Progenitor cell of endocrine pancreas (in vitro differentiated cells): Measurements from ENCODE around the gene C19orf47. TPM values are rescaled to one million over a fixed set of nuclear protein-coding genes. Genes with fewer than 3 reads are reported as not detected.

Experiments used
- DNase-seq: peaks from one replicate; pipeline ENCODE4 v3.0.0; 2021; ENCODE audit warnings: low spot score; ENCODE audit not compliant: unreplicated experiment
- H3K27ac Mint-ChIP-seq: 2 replicates; pipeline ENCODE4 v1.8.0; 2021; ENCODE audit warnings: mild to moderate bottlenecking, moderate library complexity, mixed read lengths
- H3K27me3 Mint-ChIP-seq: 2 replicates; pipeline ENCODE4 v1.8.0; 2021; ENCODE audit warnings: mixed read lengths
- H3K36me3 Mint-ChIP-seq: 2 replicates; pipeline ENCODE4 v1.8.0; 2022; ENCODE audit warnings: mixed read lengths; ENCODE audit not compliant: insufficient read depth
- H3K4me1 Mint-ChIP-seq: 2 replicates; pipeline ENCODE4 v1.8.0; 2021; ENCODE audit warnings: low read depth, mixed read lengths
- H3K4me3 Mint-ChIP-seq: 2 replicates; pipeline ENCODE4 v1.8.0; 2021; ENCODE audit warnings: low read depth, mild to moderate bottlenecking, moderate library complexity, mixed read lengths
- H3K9me3 Mint-ChIP-seq: 2 replicates; pipeline ENCODE4 v1.8.0; 2021; ENCODE audit warnings: low read depth, mixed read lengths
- CTCF ChIP-seq: fragments of 200-600 bp; sonication (generic); IDR thresholded peaks from one replicate; pipeline ENCODE4 v1.5.0; 2021; ENCODE audit warnings: antibody characterized with exemption, mild to moderate bottlenecking; ENCODE audit not compliant: unreplicated experiment
- total RNA-seq: library from RNA; stranded (reverse); gene quantifications from 2 replicates; pipeline ENCODE4 v1.2.1, GENCODE V29; 2021

The C19orf47 gene
- total RNA-seq, 1 donor from 2014 or later: 19.1 TPM

- Mint-ChIP-seq H3K4me1 (peaks cover 10% of the 10 kb centered on the region), H3K27ac (no peak overlapping the region), H3K4me3 (no peak overlapping the region), H3K36me3 (no peaks in the 10 kb centered on the region), H3K9me3 (no peaks in the 10 kb centered on the region), H3K27me3 (no peaks in the 10 kb centered on the region)
- TF ChIP-seq CTCF: no peak
- no peak for DNase-seq
These were observed 45.8 kb downstream of the C19orf47 start for GRCh38 chr19:40302224-40303011.

- no peaks in the 10 kb centered on the region for H3K36me3 Mint-ChIP-seq
- H3K9me3 Mint-ChIP-seq: no peaks in the 10 kb centered on the region
- TF ChIP-seq CTCF: no peak
- H3K4me3 Mint-ChIP-seq: no peak overlapping the region
- no peaks in the 10 kb centered on the region for H3K27me3 Mint-ChIP-seq
- peaks cover 10% of the 10 kb centered on the region for H3K4me1 Mint-ChIP-seq
- DNase-seq: no peak
- no peak overlapping the region for H3K27ac Mint-ChIP-seq
These were observed 47.5 kb downstream of the C19orf47 start for GRCh38 chr19:40300668-40301067.

- no peak overlapping the region for H3K4me3 Mint-ChIP-seq
- no peak for TF ChIP-seq CTCF
- H3K27me3 Mint-ChIP-seq: no peaks in the 10 kb centered on the region
- no peaks in the 10 kb centered on the region for H3K9me3 Mint-ChIP-seq
- H3K36me3 Mint-ChIP-seq: no peaks in the 10 kb centered on the region
- no peaks in the 10 kb centered on the region for H3K4me1 Mint-ChIP-seq
- DNase-seq: no peak
- H3K27ac Mint-ChIP-seq: no peak overlapping the region
These were observed 50.2 kb downstream of the C19orf47 start for GRCh38 chr19:40298026-40298425.

GRCh38 chr19:40294560-40294959 is 53.6 kb downstream of the C19orf47 start:
- TF ChIP-seq CTCF: no peak
- no peak overlapping the region for H3K27ac Mint-ChIP-seq
- no peaks in the 10 kb centered on the region for H3K36me3 Mint-ChIP-seq
- H3K4me3 Mint-ChIP-seq: no peak overlapping the region
- H3K4me1 Mint-ChIP-seq: no peaks in the 10 kb centered on the region
- H3K9me3 Mint-ChIP-seq: no peaks in the 10 kb centered on the region
- DNase-seq: no peak
- no peaks in the 10 kb centered on the region for H3K27me3 Mint-ChIP-seq

GRCh38 chr19:40286971-40287421 is 61.2 kb downstream of the C19orf47 start:
- Mint-ChIP-seq H3K27ac (peak overlapping the region; percentile 25), H3K36me3 (no peaks in the 10 kb centered on the region), H3K4me3 (no peak overlapping the region)

More at GRCh38 chr19:40286971-40287421, 61.2 kb downstream of the C19orf47 start:
- Mint-ChIP-seq H3K4me1 (peaks cover 22% of the 10 kb centered on the region), H3K9me3 (no peaks in the 10 kb centered on the region), H3K27me3 (no peaks in the 10 kb centered on the region)
- DNase-seq: no peak
- TF ChIP-seq CTCF: no peak
